Hematopoietic multipotent progenitor cell treated with erythropoietin and hydrocortisone succinate and interleukin-3 and kit ligand, for 6 days (in vitro differentiated cells): ENCODE measurements around the gene QRICH2.
"Not testable (repeated sequence)": the region's sequence is repeated elsewhere in the genome, so short reads cannot be mapped to it uniquely, and the experiment has no call there.

Experiments
- DNase-seq: peaks from one replicate; pipeline ENCODE4 v3.0.0-alpha.2; 2015

Gene QRICH2

GRCh38 chr17:76244721-76245120 is 63.4 kb downstream of the QRICH2 start:
- not testable (repeated sequence) for DNase-seq

- peak; percentile 86 for DNase-seq
Measured at GRCh38 chr17:76243826-76244679, 64.0 kb downstream of the QRICH2 start.

- no peak for DNase-seq
Measured at GRCh38 chr17:76241691-76242255, 66.3 kb downstream of the QRICH2 start.

GRCh38 chr17:76241204-76241538 is 66.9 kb downstream of the QRICH2 start:
- DNase-seq, result no peak

GRCh38 chr17:76240461-76241203 is 67.4 kb downstream of the QRICH2 start, which contains the start of gene RNF157:
Gene RNF157, minus strand, starts transcription at chr17:76240493. Its CDS starts 253 bp downstream, at chr17:76240240.
- peak; percentile 51 for DNase-seq

- DNase-seq, result no peak
Measured at GRCh38 chr17:76239538-76240274, 68.4 kb downstream of the QRICH2 start.

- no peak for DNase-seq
Measured at GRCh38 chr17:76238847-76239537, 69.1 kb downstream of the QRICH2 start.

- DNase-seq, result no peak
Measured at GRCh38 chr17:76237859-76238313, 70.2 kb downstream of the QRICH2 start.

- no peak for DNase-seq
Measured at GRCh38 chr17:76236603-76237002, 71.5 kb downstream of the QRICH2 start.

GRCh38 chr17:76235883-76236282 is 72.2 kb downstream of the QRICH2 start:
- no peak for DNase-seq

GRCh38 chr17:76234354-76234679 is 73.8 kb downstream of the QRICH2 start:
- no peak for DNase-seq

GRCh38 chr17:76233588-76234353 is 74.3 kb downstream of the QRICH2 start:
- DNase-seq, result no peak

- no peak for DNase-seq
Measured at GRCh38 chr17:76232342-76232741, 75.7 kb downstream of the QRICH2 start.

GRCh38 chr17:76226749-76227148 is 81.3 kb downstream of the QRICH2 start:
- DNase-seq, result not testable (repeated sequence)

GRCh38 chr17:76225373-76226086 is 82.5 kb downstream of the QRICH2 start:
- not testable (repeated sequence) for DNase-seq
